8988T (cell line): ENCODE results near the gene MLANA.

Experiments
- DNase-seq: peaks from one replicate; pipeline ENCODE4 v3.0.0; 2011

Gene MLANA, protein sequence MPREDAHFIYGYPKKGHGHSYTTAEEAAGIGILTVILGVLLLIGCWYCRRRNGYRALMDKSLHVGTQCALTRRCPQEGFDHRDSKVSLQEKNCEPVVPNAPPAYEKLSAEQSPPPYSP

GRCh38 chr9:5890641-5891040 is at the start of gene MLANA:
MLANA (plus strand) TSS chr9:5890889; CDS start chr9:5892475, 1,586 bp downstream.
- DNase-seq: no peak

DNA sequence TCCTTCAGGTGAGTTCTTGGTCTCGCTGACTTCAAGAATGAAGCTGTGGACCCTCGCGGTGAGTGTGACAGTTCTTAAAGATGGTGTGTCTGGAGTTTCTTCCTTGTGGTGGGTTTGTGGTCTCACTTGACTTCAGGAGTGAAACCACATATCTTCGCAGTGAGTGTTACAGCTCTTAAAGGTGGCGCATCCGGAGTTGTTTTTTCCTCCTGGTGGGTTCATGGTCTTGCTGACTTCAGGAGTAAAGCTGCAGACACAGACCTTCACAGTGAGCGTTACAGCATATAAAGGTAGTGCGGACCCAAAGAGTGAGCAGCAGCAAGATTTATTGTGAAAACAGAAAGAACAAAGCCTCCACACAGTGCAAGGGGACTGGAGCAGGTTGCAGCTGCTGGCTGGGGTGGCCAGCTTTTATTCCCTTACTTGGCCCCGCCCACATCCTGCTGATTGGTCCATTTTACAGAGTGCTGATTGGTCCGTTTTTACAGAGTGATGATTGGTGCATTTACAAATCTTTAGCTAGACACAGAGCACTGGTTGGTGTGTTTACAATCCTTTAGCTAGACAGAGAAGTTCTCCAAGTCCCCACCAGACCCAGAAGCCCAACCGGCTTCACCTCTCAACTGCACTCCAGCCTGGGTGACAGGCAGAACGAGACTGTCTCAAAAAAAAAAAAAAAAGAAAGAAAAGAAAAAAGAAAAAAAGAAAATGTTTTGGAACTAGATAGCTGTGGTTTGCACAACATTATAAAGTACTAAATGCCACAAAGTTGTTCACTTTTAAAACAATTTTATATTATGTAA is 48.7 kb upstream of the MLANA start:
- no peak for DNase-seq

- no peak for DNase-seq
Observed at GRCh38 chr9:5842929-5843793, 47.5 kb upstream of the MLANA start.

- DNase-seq: no peak
Observed at GRCh38 chr9:5843794-5844471, 46.8 kb upstream of the MLANA start.

DNA sequence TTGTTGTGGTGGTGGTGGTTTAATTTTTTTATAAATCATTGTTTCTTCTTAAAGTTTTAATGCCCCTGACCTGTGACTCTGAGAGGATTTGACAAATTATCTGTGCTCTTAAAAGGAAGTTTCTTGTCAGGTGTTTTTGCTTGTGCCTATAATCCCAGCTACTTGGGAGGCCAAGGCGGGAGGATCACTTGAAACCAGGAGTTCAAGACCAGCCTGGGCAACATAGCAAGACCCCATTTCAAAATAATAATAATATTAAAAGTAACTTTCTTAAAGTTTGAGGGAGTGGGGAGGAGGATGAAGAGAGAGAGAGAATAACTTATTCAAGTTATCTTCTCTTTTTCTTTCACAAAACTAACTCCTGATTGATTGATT is 45.5 kb upstream of the MLANA start:
- DNase-seq: no peak

DNA sequence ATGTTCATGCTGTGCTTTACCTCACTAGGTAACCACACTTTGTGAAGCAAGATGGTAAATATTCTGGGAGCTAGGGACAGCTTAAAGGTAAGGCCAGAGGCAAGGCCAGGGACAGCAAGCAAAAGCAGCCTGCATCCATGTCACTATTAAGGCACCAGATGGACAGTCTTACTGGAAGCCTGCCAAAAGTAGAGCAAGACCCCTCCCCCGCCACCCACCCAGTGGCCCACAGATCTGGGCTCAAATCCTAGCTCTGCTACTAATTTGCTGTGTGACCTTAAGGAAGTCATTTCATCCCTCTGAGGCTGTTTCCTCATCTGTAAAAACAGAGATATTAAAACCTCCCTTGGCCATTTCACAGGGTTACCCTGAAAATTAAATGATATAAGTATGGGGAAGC is 44.6 kb upstream of the MLANA start:
- DNase-seq: no peak

DNA sequence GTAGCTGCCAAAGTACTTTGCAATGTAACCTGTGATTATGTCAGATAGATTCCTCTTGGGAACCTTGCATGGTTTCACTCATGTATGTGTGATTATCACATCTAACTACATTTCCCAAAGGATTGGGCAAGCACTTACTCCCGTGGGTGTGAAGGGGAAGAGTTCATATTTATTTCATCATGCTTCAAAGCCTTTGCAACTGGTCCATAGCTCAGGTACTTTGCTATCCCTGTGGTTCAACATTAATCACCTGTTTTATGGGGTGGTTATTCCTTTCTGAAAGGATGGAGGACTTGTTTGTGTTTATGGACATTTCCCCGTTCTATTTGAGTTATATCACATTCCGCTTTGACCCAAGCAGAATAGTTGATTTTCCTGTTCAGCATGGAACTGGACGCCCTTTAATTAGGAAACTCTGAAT is 44.2 kb upstream of the MLANA start:
- DNase-seq: no peak

- no peak for DNase-seq
Observed at GRCh38 chr9:5848372-5848882, 42.3 kb upstream of the MLANA start.

DNA sequence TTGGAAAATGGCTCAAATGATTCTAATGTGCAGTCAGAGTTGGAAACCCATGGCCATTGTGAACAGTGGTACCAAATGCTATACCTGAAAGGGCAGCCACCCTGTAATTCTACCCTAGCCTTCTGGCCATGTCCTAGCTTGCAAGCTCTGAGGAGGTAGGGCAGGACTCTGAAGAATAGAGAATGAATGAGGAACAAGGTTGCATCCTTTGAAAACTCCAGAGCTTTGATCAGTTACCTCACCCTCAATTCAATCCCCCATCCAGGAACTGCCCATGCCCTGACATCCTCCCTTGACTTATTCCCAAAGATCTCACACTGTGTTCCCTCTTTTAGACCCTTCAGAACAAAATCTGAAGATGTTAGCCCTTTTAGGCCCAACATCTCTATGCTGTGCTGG is 40.0 kb upstream of the MLANA start:
- no peak for DNase-seq

- no peak for DNase-seq
Observed at GRCh38 chr9:5851445-5851844, 39.2 kb upstream of the MLANA start.

GRCh38 chr9:5852987-5853386 is 37.7 kb upstream of the MLANA start:
- no peak for DNase-seq

DNA sequence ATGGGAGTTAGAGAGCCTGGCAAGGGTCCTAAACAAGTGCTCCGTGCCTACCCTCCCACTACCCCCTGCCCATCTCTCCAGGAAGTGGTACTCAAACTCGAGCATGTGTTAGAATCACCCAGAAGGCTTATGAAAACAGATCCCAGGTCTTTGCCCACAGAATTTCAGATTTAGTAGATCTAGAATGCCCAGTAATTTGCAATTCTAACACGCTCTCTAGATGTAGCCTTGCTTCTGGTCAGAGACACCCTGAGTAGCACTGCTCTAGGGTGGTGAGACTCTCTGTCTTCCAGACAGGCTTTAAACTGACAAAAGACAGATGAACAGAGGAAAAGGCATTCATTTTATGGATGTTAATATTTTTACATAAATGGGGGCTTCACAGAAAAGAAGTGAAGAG is 37.1 kb upstream of the MLANA start:
- DNase-seq: no peak

- no peak for DNase-seq
Observed at GRCh38 chr9:5854063-5854790, 36.5 kb upstream of the MLANA start.

DNA sequence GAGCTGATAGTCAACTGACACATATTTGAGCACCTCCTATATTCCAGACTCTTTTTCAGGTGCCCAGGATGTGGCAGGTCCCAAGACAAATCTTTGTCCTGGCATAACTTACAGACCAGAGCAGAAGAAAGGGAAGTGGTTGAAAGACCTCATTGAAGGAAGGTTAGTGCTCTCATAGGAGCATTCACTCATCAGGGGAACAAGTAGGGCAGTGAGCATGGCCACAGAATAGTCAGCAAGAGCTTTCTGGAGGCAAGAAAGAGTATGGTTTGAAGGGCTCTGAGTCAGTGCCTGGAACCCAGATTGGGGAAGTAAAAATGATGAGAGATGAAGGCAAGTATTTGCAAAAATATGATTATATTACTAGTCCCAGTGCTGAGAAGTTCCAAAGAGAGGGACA is 32.8 kb upstream of the MLANA start:
- DNase-seq: no peak

GRCh38 chr9:5858833-5859232 is 31.9 kb upstream of the MLANA start:
- no peak for DNase-seq

DNA sequence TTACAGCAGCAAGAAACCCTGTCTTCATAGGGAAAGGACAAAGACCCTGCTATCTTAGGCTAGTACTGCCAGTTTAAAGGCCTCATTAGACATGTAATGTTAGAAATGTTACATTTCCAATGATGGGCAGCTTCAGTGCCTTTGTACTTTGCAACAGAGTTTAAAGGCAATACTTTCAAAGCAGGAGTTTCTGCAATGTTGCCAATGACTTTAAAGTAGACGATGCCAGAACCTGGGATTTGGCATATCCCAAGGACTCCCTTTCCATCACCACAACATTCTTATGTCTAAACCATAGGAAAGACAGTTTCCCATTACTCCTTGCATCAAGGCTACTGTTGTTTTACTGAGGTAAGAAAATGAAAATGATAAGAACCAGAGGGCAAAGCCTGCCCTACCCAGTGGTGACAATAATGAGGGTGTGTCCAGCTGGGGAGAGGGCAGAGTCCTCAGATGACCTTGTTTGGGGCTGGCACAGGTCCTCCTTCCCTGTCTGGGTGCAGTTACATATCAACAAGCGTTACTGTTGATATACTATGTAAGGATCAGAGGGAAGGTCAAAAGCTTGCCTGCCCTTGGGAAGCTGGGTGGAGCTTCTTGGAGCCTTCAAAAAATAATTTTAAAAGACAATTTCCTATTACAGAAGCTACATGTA is 27.5 kb upstream of the MLANA start:
- no peak for DNase-seq

- DNase-seq: no peak
Observed at GRCh38 chr9:5864446-5864845, 26.2 kb upstream of the MLANA start.

- no peak for DNase-seq
Observed at GRCh38 chr9:5866272-5866671, 24.4 kb upstream of the MLANA start.

- no peak for DNase-seq
Observed at GRCh38 chr9:5866685-5867084, 24.0 kb upstream of the MLANA start.

DNA sequence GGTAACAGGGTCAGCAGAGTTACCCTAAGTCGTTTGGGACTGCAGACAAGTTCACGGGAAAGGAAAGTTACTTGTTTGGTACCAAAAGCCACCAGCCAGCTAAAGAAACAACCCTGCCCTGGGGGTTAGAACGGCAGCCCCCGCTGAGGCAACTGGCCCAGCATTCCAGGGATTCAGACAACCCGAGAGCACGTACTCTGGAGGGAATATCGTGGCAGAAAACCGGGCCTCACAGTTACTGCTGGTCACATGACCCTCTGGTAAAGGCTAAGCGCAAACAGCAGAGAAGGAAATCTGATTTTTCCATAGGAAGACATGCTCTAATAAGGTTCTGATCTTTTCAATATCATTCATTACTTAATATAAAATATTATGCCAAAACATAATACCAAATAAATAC is 22.5 kb upstream of the MLANA start:
- no peak for DNase-seq

- no peak for DNase-seq
Observed at GRCh38 chr9:5869315-5870019, 21.2 kb upstream of the MLANA start.
